GM18519 (cell line): ENCODE results near the gene NEDD9.

Experiments
- ATAC-seq: cut with Tn5 transposase; IDR thresholded peaks from one replicate; pipeline ENCODE4 v1.9.1; 2021; ENCODE audit warnings: mild to moderate bottlenecking, moderate library complexity; ENCODE audit not compliant: unreplicated experiment, low FRiP score

NEDD9 gene

DNA sequence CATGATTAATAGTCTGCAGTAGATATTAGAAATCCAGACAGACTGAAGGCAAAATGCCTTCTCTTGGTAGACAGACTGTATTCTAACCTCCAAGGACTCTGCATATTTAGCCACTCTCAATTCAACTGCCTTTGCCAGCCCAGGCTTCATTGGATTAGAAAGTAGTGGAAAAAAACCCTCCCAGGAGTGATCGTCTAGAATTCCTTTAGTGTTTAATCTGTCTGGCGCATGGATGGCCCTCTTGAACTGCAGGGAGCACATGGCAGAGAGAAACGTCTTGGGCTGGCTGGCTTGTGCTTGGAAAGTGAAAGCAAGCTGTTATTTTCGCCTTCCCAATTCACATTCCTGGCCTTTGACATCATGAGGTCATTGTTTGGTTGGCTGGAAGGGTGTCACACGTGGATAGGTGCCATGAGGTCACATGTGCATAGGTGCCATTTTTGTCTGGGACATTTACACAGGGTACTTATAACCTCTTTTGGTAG, 30.9 kb upstream of the NEDD9 start:
- no peak for ATAC-seq

DNA sequence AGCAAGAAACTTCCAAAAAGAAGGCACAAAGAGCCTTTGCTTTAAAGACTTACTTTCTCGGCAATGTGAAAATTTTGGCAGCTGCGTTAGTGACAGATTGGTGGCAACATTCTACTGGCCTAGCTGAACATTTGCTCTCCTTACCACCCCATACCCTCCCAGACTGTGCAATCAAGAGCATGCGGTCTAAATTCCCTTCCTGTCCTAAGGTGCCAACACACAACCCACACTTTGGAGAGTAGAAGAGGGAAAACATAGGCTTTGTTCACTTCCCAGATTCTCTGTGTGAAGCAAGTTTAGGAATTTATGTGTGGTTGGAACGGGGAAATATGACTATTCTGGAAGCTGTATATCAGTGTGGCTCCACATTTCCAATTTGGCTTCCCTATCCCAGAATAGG, 29.8 kb upstream of the NEDD9 start:
- ATAC-seq, result no peak

DNA sequence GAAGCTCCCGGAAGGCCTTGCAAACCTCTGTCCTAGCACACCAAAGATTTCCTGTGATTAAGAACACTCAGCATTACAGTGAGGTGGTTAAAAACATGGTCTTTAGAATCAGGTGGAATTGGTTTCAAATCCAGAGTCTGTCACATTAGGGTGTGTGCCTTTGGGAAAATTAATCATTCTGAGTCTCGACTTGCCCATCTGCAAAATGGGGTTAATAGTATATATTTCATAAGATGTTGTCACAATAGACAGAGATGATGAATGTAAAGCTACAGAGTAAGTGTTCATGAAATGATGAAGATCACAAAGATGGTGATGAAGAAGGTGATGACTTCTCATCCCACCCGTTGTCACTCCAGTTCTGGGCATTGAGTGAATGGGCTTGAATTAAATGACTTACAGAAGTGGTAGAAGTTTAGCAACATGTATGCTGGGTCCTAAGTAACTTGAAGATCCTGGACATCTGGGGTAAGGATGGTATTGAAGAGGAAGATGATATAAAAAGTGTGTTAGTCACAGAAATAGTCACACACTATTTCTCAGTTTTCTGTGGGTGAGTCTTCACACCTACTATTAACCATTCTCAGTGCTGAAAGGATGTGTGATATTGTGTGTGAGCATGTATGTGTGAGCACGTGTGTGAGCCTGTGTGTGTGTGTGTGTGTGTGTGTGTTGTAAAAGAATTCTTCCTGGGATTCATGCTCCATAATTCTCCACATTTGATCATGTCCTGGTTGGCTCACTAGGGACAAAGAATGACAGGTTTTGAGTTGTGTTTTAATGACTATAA, 28.0 kb upstream of the NEDD9 start:
- ATAC-seq, result no peak

DNA sequence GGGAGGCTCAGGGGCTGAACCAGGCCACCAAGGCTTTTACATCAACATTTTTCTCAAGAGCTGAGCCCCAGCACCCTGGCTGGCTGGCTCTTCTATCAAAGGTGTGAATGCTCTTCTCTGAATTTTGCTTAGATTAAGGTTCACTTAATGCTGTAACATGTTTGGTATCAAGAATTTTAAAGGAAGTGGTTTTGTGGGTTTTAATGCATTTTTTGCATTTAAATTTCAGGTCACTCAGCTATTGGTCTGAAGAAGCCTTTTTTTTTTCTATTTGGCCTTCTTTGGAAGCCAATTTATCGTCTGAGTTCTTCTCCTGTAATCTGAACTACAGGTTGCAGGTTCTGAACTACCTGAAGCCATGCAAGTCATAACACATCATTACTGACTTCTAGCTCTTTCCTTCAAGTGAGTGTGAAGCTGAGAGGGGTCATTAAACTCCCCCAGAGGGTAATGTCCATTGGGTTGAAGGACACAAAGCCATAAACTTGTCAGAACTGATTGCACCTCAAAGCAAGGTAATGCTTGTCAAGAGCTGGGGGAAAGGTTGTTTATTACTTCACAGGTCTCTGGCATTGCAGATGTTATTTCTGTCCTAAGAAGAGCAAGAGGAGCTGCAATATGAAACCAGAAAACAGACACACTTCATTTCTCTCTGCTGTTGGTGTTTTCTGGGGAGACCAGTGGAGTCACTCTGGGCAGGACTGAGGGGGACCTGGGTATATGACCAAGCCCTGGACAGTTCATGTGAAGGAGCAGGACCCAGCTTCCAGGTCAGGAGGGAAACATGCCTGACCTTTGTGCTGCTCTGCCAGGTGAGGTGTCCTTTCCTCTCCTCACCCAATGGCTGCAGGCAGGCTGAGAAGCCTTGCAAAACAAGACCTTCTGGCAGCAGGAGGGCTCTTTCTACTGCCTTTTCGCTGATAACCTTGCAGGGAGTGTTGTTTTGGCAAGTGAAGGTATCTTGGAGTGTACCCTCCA, 26.1 kb upstream of the NEDD9 start:
- ATAC-seq, result no peak

DNA sequence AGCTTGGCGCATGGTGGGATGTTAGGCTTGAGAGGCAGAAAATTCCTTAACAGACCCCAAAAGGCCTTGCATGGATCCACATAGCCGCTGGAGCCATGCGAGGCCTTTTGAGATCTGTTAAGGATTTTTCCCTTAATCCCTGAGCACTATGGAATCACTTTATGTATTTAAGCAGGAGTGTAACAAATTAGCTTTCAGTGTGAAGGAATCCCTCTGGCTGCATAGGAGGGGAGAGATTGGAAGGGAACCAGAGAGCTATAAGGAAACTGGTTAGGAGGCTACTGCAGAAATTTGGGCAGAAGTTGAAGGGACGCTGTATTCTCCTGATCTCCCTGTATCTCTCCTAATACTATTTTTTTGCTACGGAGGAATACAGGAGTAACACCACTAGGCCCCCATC, 23.1 kb upstream of the NEDD9 start:
- ATAC-seq, result no peak

DNA sequence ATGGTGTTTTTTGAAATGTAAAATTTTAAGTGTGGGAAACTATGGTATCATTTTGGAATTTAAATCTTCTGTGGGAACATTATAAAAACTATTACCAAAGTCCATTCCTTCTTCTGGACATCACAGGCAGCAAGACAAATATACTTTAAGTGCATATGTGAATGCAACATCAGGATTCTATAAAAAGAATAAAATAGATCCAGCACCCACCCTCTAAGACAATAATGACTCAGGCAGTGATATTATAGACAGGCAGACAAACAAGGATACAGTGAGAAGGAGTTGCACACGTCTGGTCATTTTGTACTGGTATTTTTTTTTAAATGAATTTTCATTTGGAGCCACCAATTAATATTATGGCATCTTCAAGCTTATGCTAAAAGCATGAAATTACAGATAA, 21.1 kb upstream of the NEDD9 start:
- no peak for ATAC-seq

DNA sequence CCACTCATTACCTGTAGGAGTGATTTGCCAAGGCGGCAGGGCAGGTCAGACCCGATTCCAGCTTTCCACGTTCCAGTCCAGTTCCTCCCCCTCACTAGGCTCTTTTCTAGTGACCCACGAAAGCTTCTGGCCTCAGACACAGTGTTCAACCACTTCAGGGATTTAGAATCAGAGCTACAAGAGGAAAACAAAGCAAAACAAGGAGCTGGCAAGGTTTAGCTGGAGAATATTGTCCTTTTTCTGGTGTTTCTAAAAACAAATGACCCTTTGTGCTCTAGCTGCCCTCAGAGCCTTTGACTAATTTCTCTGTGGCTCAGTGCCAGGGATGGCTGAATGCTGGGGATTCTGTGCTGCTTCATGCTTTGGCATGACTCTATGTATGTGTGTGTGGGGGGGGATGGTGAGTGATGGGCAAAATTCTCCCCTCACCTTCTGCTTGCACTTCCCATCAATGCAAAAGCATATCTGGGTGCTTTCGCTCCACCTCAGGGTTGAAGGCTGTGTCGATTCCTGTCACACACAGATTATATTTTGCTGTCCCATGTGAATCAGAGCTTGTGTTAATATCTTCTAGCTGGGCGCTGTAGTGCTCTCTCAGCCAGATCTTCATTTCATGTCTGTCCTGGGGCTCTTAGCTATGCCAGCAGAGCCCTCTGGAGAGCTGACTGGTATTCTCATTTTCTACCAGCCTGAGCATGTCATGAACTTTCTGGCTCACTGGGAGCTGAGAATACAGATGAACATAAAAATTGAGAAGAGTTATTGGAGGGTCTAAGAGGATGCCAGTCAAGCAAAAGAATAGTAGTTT, 19.3 kb upstream of the NEDD9 start:
- no peak for ATAC-seq

DNA sequence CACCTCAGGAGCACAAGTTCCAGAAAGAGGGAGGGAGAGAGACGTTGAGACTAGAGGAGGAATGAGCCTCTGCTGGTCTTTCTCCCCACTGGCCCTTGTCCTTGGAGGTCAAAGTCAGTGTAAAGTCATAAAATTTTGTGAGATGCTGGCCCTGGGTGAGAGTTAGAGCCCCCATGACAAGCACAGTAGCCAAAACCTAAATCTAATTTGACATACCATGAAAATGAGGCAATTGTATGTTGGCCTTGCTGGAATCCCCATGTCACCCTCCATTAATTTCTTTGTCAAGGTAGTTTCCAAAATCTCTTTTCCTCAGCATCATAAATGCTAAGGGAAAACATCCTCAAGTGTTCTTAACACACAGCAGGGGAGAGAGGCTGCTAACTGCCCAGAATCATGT, 17.6 kb upstream of the NEDD9 start:
- no peak for ATAC-seq

DNA sequence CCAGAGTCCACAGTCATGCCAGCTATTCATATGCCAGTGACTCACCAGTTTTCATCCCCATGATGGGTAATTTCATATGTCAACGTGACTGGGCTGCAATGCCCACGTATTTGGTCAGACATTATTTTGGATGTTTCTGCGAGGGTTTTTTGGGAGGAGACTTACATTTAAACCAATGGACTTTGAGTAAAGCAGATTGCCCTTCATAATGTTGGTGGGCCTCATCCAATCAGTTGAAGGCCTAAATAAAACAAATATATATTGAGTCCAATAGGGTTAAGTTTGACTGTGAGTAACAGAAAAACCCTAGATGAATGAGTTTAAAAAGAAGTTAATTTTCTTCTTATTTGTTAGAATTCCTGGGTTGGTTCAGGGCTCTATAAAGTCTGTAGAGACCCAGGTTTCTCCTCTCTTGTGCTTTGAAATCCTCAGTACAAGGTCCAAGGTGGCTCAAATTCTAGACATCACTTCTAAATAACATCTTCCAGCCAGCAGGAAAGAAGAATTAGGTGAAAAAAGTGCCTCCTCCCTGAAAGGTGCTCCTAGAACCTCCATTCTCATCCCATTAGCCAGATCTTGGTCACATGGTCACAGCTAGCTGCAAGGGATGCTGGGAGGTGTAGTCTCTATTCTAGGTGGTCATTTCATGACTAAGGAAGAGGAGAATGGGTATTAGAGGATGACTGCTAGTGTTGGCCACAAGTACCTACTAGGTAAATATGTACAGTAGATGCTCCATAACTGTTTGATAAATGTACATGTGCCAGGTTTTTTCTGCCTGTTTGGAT, 16.7 kb upstream of the NEDD9 start:
- ATAC-seq, result no peak

DNA sequence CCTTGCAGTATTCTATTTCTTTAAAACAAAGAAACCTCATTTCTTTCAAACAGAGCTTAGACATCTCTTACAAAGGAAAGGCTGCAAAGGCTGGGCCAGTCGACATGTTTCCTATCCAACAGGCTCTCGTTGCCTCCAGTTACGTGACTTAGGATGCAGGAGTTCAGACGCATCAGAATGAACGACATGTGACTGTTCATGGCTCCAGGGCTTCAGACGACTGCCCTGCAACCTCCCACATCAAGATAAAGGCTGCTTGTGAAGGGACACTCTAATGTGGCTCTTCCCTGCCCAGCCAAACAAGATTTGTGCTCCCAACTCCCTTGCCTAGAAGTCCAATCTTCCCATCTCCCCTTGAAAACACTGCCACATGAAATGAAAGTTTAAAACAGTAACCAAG, 14.3 kb upstream of the NEDD9 start:
- ATAC-seq, result no peak

DNA sequence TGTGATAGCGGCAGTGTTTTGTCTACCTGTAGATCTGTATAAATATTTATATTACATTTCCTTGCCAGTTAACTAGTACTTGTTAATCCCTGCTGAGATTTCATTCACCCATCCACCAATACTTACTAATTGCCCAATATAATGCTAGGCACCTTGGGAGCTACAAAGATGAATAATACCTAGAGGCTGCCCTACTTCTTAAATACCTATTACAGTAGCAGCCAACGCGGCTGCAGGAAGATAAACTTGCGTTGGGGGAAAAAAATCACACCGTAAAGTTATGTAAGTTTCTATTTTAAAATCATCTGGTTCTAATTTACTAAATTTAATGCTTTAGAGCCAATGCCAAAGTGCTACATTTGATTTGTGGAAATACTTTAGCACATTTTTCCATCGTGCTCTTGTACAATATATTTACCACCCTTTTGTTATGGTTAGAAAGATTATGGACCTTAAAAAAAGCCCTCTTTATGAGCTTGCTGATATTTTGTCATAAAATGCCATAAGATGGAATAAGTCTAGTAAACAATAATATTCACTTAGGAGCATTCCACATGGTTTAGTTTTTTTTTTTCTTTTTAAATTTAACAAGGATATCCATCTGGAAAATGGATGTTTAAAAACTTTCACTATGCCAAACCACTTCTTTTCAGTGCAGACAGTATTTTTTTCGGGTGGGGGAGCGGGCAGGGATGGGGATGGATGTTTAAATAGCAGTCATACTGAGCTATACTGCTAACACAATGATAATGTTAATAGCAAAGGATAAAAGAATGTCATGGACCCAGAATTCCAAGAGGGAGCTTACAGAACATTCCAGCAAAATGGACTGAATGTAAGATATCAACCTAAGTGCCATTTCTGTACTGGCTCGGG, 13.2 kb upstream of the NEDD9 start:
- ATAC-seq, result no peak

DNA sequence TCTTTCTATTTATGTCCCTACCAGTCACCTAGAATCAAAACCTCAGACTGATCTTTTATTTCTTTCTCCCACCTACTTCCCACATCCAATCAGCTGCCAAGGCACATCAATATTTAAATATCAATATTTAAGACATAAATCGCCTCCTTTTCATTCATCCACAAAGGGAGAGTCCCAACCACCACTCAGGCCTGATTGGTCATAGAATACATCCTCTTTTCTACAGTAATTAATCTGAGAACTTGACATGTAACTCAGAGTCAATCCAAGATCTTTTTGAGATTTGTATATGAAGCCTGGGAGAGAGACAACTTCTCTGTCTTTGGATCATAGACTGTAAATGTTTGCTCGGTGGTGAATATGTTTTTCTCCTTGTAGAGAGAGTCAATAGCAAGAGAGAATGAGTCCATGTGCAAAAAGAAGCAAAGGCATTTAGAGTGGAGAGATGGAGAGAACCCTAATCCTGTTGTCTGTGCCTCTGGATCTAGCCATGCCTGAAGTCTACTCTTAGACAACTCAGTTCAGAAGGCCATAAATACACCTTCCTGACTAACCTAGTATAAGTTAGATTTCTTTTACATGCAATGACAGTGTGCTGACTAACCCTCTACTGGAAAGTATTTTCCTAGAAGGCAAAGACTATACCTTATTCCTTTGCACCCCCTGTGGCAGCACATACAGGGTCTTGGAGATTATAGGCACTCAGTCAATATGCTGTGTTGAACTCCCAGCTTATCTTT, 12.1 kb upstream of the NEDD9 start:
- ATAC-seq, result no peak

DNA sequence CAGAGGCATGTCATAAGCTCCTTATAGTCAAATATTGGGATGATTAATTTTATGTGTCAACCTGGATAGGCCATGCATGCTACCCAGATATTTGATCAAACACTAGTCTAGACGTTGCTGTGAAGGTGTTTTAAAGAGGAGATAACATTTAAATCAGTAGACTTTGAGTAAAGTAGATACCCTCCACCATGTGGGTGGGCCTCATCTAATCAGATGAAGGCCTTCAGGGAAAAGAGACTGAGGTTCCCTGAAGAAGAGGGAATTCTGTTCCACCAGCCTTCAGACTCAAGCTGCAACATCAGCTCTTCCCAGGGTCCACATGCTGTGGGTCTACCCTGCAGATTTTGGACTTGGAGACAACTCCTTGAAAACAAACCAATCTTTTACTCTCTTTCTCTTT, 11.4 kb upstream of the NEDD9 start:
- no peak for ATAC-seq

DNA sequence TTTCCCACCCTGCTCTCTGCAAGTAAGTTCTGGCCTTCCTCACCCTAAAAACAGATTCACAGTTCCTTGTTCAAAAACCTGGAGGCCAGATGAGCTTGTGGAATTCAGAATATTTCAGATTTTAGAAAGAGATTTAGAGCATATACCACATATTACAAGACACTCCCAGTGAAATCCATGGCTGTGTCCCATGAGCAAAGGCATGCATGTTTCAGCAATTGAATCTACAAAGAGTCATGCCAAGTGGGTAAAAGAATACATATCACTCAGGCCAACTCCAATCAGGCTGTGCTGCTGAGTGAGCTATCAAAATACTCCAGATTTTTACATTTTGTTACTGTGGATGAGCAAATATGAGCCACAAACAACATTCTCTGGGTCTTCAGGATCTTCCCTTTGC, 10.2 kb upstream of the NEDD9 start:
- ATAC-seq, result no peak

DNA sequence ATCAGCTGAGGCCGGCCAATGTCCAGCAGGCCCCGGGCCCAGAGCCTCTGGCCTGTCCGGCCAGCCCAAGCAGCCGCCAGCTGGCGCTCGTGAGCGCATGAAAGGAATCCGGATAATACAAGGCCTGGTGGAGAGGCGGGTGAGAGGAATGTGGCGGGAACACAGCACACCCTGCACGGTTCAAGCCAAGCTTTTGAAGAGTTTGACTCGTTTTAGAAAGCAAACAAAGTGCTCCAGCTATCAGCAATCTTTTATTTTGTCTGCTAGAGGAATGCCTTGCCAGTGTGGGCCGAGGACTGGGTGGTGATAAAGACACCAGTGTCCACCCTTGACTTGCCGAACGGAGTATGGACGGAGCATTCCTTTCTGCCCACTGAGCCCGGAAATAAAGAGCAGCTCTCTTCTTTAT, 9.3 kb upstream of the NEDD9 start:
- no peak for ATAC-seq

DNA sequence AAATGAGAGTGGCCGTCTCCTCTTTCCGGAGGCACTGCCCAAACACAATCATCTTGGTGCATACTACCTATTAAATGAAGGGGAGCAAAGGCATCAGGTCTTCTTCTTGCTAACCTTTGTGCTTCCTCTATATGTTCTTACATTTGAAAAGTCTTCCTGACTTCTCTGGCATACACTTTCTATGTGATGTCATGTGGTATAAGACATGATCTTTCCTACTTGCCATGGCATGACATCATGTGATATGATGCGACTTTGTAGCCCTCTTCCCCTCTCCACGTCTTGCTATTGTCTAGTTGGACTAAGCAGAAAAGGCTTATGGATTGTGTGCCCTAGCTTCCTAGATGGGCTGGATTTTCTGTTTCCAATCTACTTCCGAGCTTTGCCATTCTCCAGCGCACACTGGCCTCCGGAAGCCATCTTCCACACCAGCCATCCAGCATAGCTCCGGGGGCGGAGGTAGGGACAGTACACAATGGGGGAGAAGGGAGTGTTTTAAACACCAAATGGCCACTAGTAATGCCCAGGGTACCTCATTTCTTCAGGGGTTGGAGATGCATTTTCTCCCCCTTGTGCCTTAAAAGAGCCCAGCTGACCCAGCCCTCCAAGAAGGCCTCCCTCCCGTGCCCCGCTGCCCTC, 8.8 kb upstream of the NEDD9 start:
- ATAC-seq, result no peak

DNA sequence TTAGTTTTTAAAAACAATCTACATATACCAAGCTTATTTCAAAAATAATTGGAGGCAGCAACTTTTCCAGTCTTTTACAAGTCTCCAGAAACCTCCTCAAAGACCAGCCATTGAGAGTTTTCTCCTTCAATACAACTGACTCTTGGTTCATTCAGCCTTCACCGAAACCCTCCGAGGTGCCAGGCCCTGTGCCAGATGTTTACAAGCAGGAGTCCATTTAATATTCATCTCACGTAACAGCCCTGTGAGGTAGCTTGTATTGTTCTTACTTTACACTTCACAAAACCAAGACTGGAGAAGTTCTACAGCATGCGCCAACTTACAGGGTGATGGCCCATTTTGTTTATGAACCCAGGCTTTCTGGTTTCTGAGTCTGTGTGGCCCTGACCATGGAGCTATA, 5.5 kb upstream of the NEDD9 start:
- no peak for ATAC-seq

DNA sequence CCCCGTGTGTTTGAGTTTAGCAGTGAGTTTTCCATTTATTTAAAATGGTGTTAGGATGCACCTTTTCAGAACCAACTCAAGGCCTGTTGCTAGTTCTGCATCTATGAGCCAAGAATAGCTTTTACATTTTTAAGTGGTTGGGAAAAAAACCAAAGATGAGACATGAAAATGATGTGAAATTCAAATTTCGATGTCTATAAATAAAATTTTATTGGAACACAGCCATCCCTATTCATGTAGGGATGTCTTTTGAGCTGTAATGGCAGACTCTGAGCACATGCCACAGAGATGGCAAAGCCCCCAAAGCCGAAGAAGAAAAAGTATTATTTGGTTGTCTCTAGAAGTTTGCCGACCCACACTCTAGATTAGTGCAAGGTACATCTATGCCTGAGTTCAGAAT, 5.0 kb upstream of the NEDD9 start:
- no peak for ATAC-seq
